ENCODE results near the gene BICD1.
A peak's percentile ranks its signal among the peaks of the same experiment; 100 is the strongest.
"Not testable (repeated sequence)": the region's sequence is repeated elsewhere in the genome, so short reads cannot be mapped to it uniquely, and the experiment has no call there.

BICD1 gene

DNA sequence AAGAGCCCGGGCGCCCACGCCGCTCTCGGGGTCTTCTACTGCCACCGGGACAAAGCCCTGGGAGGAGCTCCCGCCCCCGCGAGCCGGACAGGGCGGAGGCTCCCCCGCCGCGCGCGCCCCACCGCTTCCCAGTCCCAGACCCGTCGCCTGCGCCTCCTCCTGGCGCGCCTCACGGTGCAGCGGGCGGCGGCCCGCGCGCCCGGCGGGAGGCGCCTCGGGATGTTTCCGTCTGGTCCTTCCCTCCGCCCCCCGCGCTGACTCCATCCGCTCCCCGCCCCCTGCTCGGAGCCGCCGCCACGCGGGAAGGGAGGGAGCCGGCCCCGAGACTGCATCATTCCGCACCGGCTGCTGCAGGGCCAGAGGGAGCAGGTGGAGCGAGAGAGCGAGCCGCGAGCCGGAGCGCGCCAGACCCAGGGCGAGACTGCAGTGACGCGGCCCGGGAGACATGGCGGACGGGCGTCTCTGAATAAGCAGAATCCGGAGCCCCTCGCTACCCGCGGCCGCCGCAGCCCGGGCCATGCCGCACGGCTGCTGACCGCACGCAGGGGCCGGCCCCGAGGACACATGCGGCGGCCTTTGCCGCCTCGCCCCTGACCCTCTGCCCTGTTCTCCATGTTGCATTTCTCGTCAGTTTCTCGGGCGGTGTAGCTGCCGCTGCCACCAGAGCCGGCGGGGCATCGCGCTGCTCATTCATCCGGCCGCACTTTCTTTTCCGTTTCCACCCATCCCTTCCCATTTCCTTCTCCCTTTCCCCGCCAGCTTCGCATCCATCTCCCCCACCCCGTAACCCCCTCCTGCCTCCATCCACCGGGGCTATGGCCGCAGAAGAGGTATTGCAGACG lies at the start of gene BICD1:
BICD1 (plus strand) TSS at position 331 of the 842 bp plus-strand sequence; CDS start at position 816, 485 bp downstream.
- DNase-seq (ENCODE audit: low spot score), result peak; percentile 61

DNA sequence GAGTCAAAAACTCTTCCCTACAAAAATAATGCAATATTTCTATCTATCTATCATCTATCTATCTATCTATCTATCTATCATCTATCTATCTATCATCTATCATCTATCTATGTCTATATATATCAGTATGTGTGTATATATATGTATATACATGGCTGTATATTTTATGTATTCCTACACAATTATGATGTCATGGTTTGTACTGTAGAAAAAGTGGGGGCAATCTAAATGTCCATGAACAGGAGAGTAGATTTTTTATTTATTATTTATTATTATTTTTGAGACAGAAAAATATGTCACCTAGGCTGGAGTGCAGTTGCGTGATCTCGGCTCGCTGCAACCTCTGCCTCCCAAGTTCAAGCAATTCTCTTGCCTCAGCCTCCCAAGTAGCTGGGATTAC lies 45.6 kb upstream of the BICD1 start:
- no peak for DNase-seq (ENCODE audit: low spot score)

DNA sequence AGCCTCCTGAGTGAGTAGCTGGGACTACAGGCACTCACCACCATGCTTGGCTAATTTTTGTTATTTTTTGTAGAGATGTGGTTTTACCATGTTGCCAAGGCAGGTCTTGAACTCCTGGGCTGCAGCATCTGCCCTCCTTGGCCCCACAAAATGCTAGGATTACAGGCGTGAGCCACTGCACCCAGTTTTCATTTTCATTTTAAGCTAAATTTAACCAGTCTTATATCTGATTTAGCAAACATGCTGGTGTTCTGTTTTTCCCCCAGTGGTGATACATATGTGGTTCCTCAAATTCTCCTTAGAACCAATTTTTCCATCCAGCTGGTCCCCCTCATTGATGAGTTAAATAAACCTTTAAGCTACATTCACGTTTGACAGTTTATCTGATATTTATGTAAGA lies 43.8 kb upstream of the BICD1 start:
- no peak for DNase-seq (ENCODE audit: low spot score)

DNA sequence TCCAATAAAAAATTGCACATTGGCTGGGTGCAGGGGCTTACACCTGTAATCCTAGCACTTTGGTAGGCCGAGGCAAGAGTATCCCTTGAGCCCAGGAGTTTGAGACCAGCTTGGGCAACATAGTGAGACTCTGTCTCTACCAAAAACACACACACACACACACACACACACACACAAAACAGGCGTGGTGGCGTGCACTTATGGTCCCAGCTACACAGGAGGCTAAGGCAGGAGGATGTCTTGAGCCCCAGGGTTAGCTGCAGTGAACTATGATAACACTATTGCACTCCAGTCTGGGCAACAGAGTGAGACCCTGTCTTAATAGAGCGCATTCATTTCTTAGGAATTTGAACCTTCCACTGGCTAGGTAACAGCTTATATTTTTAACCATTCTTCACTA lies 42.9 kb upstream of the BICD1 start:
- no peak for DNase-seq (ENCODE audit: low spot score)

DNA sequence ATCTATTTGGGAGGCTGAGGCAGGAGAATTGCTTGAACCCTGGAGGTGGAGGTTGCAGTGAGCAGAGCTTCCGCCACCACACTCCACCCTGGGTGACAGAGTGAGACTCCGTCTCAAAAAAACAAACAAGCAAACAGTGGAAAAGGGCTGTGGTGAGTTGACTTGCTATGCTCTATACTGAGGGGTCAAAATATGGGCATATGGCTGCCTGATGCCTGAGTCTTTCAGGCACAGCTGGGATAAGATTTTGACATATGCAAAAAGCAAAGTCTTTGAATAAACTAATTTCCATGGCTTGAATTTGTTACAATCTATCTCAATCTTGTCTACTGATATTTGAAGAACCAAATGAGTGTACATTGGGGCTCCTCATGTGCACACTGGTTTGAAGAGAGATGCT lies 40.4 kb upstream of the BICD1 start:
- no peak for DNase-seq (ENCODE audit: low spot score)

DNA sequence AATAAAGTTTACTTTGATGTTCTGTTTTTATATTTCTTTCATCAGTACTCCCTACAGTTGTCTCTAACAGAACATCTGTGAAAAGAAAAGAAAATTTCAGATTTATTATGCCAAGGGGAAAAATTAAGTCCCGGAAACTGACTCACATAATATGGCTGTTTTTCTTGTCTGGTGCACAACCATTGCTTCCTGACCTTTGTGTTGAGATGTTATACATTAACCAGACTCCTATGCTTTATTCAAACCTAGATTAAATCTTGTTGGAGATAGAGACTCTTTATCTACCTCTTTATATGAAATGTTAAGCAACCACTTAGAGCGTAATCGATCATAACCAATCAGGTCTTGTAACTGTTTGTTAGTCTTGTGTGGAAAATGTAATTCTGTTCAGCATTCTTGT lies 37.6 kb upstream of the BICD1 start:
- DNase-seq (ENCODE audit: low spot score), result peak; percentile 46

DNA sequence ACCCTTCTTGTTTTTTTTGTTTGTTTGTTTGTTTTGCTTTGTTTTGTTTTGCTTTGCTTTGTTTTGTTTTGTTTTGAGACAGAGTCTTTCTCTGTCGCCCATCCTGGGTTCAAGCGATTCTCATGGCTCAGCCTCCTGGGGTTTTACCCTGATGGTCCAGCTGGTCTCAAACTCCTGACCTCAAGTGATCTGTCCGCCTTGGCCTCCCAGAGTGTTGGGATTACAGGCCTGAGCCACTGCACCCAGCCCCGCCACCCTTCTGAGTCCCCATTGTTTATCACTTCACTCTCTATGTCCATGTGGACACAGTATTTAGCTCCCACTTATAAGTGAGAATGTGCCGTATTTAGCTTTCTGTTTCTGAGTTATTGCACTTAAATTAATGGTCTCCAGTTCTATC lies 36.9 kb upstream of the BICD1 start:
- DNase-seq (ENCODE audit: low spot score), result no peak

DNA sequence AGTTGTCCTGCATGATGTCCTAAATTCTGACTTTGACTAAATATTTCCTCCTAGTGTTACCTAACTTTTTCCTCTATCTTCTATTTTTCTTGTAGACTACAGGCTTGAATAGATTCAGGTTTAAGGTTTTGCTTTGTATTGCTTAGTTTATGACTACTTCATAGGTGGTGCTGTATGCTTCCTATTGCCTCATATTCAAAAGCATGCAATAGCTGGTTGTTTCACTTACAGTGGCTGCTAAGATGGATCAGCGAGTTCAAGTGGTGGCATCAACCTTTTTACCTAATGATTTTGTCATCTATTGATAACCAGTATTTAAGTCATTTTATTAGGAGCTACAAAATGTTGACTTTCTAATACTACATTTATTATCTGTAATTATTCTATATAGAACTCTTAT lies 36.3 kb upstream of the BICD1 start:
- DNase-seq (ENCODE audit: low spot score), result no peak

DNA sequence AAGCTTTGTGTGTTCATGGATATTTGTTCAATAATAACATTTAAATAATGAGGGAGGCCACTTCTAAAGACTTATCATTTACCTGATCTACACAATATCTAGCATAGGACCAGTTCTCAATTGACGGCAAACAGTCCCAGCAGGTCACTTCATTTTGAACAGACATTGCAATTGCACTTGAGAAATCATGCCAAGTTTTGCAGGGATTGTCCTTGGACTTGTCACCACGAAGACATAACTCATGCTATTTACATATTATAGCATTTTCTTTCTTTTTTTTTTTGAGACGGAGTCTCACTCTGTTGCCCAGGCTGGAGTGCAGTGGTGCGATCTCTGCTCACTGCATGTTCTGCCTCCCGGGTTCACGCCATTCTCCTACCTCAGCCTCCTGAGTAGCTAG lies 34.5 kb upstream of the BICD1 start:
- no peak for DNase-seq (ENCODE audit: low spot score)

DNA sequence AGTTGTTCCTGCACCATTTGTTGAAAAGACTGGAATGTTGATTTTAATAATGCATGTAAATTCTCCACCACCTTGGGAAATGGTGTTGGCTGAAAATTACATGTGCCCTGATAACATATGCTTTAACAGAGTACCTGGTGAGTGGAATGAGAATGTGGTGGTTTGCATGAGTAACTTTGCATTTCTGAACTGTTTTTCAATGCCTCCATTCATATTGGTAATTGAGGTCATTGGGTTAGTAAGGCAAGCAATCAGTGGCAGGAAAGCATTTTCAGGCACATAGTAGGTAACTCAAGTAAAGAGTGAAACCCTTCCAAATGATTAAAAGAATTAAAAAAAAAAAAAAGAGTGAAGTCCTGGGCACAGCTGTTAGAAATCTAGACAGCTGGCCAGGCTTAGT lies 32.2 kb upstream of the BICD1 start:
- DNase-seq (ENCODE audit: low spot score), result no peak

DNA sequence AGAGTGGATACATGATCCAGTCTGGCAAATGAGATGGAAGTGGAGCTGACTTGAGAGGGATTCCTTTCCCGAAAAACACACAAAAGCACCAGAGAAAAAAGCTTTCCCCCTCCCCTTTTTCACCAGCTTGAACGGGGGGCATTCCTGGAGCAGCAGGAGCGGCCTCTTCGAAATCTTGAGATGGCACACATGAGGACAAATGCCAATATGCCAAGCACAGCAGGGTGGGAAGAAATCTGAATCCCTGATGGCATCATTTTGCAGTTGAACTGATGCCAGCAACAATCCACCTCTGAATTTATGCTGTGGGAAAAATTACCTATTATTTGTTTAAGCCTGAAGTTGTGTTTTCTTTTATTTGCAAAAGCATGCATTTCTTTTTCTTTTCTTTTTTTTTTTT lies 29.7 kb upstream of the BICD1 start:
- no peak for DNase-seq (ENCODE audit: low spot score)

DNA sequence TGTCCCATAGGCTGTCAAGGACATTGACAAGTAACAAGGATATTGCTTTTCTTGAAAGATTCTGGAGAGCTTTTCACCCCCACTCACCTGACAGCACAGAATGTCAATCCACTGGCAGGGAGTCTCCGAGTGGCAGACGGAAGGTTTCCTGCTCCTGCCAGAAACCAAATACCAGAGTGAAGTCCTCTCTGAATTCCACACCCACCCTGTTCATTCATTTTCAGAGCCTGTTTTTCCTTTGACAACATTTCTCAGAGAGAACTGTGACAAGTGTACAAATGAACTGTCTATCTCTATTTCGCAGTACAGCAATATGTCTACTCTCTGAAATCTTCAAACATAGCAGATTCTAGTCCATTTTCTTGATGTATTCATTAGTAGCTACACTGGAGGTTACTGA lies 26.2 kb upstream of the BICD1 start:
- no peak for DNase-seq (ENCODE audit: low spot score)

DNA sequence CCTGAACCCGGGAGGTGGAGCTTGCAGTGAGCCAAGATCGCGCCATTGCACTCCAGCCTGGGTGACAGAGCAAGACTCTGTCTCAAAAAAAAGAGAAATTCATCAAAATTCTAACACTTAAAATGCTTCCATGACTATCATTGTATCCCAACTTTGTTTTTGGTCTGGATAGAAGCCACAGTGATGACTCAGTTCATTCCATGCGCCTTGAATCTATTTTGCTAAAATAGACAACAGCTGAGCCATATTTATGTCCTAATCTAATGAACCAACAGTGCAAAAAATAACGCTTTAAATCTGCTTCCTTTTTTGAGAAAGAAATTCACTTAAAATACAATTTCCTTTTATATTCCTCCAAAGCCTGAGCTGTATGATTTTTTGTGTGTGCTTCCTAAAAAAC lies 23.2 kb upstream of the BICD1 start:
- DNase-seq (ENCODE audit: low spot score), result no peak

DNA sequence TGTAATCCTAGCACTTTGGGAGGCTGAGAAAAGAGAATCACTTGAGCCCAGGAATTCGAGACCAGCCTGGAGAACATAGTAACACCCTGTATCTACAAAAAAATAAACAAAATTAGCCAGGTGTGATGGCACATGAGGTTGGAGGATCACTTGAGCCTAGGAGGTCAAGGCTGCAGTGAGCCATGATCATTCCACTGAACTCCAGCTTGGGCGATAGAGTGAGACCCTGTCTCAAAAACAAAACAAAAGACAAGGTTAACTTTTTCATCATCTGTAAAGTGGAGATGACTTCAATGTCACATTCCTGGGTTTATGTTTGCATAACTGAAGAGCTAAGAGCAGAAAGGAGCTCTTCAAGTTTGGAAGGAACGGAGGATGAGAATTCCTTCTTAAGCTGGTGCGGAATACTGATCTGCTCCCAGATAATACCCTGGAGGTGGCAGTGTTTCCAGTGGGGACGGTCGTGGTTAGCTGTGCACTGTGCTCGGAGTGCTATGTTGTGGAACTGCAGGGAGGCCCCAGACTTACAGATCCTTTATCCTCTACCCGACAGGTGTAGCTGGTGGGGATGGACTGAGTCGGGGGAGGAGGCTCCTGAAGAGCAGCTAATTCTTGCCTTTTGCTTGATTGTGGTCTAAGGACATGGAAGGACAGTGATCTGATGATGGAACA lies 22.5 kb upstream of the BICD1 start:
- no peak for DNase-seq (ENCODE audit: low spot score)

DNA sequence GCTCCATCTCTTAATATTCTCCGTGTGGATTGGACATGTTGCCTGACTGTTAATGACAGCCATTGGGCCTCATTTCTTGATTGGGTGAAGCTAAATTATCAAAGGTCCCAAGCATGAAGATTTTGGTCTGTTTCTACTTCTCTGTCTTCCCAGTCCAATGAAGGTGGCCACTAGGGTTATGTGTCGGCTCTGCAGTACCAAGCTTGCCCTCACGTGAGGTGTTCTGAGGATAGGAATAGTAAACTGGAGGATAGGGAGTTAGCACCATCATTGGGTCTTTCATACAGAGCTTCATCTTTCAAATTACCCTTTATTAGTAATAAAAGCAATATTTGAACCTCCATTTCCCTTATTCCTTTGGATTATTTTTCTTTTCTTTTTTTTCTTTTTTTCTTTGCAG lies 21.9 kb upstream of the BICD1 start:
- no peak for DNase-seq (ENCODE audit: low spot score)

DNA sequence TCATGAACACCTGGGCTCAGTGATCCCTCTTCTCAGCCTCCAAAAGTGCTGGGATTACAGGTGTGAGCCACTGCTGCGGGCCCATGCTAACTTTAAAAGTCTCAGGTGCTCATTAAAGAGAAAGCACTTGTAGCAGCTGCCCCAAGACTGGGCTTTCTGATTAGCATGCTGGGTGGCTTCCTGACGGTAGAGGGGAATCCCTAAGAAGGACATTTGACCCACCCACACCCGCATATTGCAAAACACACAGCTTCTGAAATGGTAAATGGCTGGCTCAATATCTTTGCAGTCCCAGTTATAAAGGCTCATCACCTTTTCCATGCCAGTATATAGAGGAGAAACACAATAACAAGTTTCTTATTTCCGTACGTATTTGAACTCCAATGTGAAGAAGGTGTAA lies 19.3 kb upstream of the BICD1 start:
- no peak for DNase-seq (ENCODE audit: low spot score)

DNA sequence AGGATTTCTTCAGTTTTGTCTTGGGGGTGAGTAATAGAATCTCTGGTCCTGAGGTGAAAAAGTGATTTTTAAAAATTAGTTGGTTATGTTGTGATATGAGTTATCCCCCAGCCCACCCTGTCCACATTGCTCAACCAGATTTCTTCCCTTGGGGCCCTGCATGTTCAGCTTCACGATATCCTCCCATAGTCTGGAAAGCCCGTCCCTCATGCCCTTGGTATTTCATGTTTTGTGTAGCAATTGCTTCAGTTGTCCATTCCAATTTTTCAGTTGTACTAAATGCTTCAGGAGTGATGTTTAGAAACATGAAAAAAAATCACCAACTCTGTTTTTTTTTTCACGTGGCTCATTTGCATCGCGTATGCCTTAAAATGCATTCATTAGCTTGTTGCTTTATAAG lies 17.5 kb upstream of the BICD1 start:
- DNase-seq (ENCODE audit: low spot score), result no peak

DNA sequence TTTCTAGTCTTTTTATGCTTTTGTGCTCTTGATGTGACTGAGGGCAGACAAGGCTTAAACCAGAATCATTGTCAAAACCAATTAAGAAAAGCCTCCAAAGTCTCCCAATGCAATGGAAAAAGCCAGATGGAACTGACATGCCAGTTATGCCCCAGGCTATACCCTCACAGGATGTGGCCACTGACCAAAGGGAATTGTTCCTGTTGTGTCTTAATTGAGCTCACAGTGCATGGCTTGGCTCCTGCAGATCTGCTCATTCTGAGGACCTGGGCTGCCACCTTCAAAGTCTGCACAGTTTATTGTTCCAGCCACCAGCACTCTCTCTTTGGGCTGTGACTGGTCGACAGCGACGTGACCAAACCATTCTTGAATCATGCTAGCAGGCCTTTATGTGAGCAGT lies 17.1 kb upstream of the BICD1 start:
- DNase-seq (ENCODE audit: low spot score), result no peak

DNA sequence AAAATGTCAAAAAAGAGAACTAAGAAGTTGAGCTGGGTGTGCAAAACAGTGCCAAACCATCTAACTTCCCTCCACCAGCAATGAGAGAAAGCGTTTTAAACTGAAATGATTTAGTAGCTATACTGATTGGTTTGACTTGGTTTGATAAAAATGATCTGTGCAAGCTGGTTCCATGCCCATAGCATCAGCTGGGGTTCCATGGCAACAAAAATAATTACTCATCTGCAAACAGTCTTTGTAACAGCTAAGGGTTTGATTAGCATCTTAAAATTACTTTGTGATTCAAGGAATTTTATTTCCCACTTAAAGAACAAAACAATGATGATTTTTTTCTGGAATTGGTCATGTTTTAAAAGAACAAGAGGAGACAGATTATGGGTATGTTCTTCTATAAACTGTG lies 15.0 kb upstream of the BICD1 start:
- no peak for DNase-seq (ENCODE audit: low spot score)

DNA sequence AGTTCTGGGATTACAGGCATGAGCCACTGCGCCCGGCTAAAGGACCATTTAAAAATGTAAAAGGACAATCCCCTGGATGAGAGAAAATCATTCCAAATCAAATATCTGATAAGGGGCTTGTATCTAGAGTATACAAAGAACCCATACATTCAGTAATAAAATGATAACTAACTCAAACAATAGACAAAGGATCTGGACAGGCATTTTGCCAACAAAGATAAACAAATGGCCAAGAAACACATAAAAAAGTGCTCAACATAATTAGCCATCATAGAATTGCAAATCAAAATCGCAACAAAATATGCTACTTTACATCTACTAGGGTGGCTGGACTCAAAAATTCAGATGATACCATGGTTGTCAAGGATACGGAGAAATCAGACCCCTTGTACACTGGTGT lies 8.5 kb upstream of the BICD1 start:
- no peak for DNase-seq (ENCODE audit: low spot score)

DNA sequence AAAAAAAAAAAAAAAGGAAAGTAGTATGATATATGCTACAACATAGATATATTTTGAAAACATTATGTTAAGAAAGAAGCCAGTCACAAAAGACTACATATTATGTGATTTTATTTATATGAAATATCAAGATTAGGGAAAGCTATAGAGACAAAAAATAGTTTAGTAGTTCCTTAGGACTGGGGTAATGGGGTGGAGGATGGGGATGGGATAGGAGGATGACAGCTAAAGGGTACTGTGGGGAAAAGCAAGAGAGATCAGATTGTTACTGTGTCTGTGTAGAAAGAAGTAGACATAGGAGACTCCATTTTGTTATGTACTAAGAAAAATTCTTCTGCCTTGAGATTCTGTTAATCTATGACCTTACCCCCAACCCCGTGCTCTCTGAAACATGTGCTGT lies 7.4 kb upstream of the BICD1 start:
- not testable (repeated sequence) for DNase-seq (ENCODE audit: low spot score)

DNA sequence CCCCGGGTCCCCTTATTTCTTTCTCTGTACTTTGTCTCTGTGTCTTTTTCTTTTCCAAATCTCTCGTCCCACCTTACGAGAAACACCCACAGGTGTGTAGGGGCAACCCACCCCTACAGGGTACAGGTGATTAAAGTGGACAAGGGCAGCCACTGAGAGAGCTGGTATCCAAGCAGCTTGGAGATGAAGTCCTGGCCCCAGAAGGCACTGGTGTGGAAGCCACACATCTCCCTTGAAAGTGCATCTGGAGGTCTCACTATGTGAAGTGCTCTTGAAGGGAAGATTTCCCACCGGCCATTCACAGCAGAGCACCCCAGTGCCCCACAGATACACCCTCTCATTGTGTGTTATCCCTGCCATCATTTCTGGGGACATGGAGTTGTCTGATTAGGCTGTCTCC lies 6.3 kb upstream of the BICD1 start:
- DNase-seq (ENCODE audit: low spot score), result no peak

DNA sequence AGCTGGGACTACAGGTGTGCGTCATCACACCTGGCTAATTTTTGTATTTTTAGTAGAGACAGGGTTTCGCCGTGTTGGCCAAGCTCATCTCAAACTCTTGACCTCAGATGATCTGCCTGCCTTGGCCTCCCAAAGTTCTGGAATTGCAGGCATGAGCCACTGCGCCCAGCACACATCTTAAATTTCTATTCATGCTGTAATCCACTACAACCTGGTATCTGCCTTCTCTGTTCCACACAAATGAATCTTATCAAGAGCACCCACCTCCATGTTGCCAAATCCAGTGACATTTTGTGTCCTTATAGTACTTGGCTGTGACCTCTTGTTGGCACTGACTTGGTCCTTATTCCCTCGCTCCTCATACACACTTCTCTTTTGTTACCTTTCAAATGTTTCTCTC lies 5.8 kb upstream of the BICD1 start:
- DNase-seq (ENCODE audit: low spot score), result no peak

DNA sequence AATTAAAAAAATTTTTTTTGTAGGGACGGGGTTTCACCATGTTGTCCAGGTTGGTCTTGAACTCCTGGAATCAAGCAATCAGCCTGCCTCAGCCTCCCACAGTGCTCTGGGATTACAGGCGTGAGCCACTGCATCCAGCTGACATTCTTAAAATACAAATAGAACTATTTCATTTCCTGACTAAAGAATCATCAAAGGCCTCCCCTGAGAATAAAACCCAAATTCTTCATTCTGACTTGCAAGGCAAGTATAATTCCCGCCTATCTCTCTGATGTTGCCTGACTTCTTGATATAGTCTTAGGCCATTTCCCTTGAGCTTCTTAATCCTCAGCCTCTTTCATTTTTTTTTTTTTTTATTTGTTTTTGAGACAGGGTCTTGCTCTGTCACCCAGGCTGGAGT lies 4.4 kb upstream of the BICD1 start:
- no peak for DNase-seq (ENCODE audit: low spot score)

All from kidney capillary endothelial cell (primary cell).